IMR-90 (cell line): ENCODE measurements around the gene NT5DC2. TPM values are rescaled to one million over a fixed set of nuclear protein-coding genes. Genes with fewer than 3 reads are reported as not detected.

Experiments
- ATAC-seq: fragments of 200-7000 bp; cut with Tn5 transposase; 2 replicates; pipeline ENCODE4 v1.9.1; 2020; ENCODE audit warnings: low read depth, mild to moderate bottlenecking, moderate library complexity
- BruUV-seq: library from RNA; stranded (reverse); fragments of 400-500 nt; replicated peaks from 2 replicates; lab custom pipeline; 2021; lab: Mats Ljungman, UMichigan
- CTCF ChIA-PET: fragments of 300-600 bp; formaldehyde crosslinking; extraction: SDS; loops from one replicate; lab custom pipeline; 2021; ENCODE audit warnings: antibody characterized with exemption; lab: Yijun Ruan, JAX
- POLR2A ChIA-PET: fragments of 300-600 bp; sonication (Branson Sonifier 250); formaldehyde crosslinking; loops from one replicate; lab custom pipeline; 2022; ENCODE audit warnings: antibody characterized with exemption; ENCODE audit not compliant: unreplicated experiment; lab: Charles Lee
- DNase-seq: peaks from one replicate; pipeline ENCODE4 v3.0.0; 2013
- H2AFZ ChIP-seq: replicated peaks from 2 replicates; pipeline ENCODE3; 2013; ENCODE audit warnings: low read length, mild to moderate bottlenecking; ENCODE audit not compliant: poor library complexity
- H2AK5ac ChIP-seq: 2 replicates; pipeline ENCODE4 v1.6.1; 2013; ENCODE audit warnings: low read depth, low read length, inconsistent platforms
- H2AK9ac ChIP-seq: replicated peaks from 2 replicates; pipeline ENCODE3; 2013; ENCODE audit warnings: mild to moderate bottlenecking, low read depth, low read length, moderate library complexity; ENCODE audit not compliant: poor library complexity
- H2BK120ac ChIP-seq: 2 replicates; pipeline ENCODE4 v1.6.1; 2013; ENCODE audit warnings: low read depth, low read length, inconsistent platforms
- H2BK15ac ChIP-seq: 3 replicates; pipeline ENCODE4 v1.6.1; 2013; ENCODE audit warnings: low read depth, low read length, inconsistent platforms
- H2BK20ac ChIP-seq: 2 replicates; pipeline ENCODE4 v1.6.1; 2013; ENCODE audit warnings: low read depth, mild to moderate bottlenecking, inconsistent platforms, low read length, moderate library complexity
- H2BK5ac ChIP-seq: 2 replicates; pipeline ENCODE4 v1.6.1; 2013; ENCODE audit warnings: mild to moderate bottlenecking, low read depth, low read length, inconsistent platforms; ENCODE audit not compliant: poor library complexity, severe bottlenecking
- H3K14ac ChIP-seq: replicated peaks from 2 replicates; pipeline ENCODE4 v1.6.1; 2013; ENCODE audit warnings: low read depth, low read length, inconsistent platforms
- H3K18ac ChIP-seq: 2 replicates; pipeline ENCODE4 v1.6.1; 2013; ENCODE audit warnings: low read depth, low read length, control low read depth
- H3K23ac ChIP-seq: 2 replicates; pipeline ENCODE4 v1.6.1; 2013; ENCODE audit warnings: low read depth, low read length, inconsistent platforms
- H3K27ac ChIP-seq: 2 replicates; pipeline ENCODE4 v1.5.1; 2013; ENCODE audit warnings: mild to moderate bottlenecking, control low read depth, low read length; ENCODE audit not compliant: insufficient read depth
- H3K27me3 ChIP-seq: 2 replicates; pipeline ENCODE4 v1.6.1; 2013; ENCODE audit warnings: low read length; ENCODE audit not compliant: control insufficient read depth, insufficient read depth
- H3K36me3 ChIP-seq: 2 replicates; pipeline ENCODE4 v1.6.1; 2013; ENCODE audit warnings: low read length, mixed read lengths; ENCODE audit not compliant: control insufficient read depth, insufficient read depth
- H3K4ac ChIP-seq: 2 replicates; pipeline ENCODE4 v1.6.1; 2013; ENCODE audit warnings: low read depth, low read length, inconsistent platforms
- H3K4me1 ChIP-seq: 2 replicates; pipeline ENCODE4 v1.6.1; 2013; ENCODE audit warnings: low read length, mixed read lengths; ENCODE audit not compliant: control insufficient read depth, insufficient read depth
- H3K4me2 ChIP-seq: 2 replicates; pipeline ENCODE4 v1.6.1; 2013; ENCODE audit warnings: low read depth, mild to moderate bottlenecking, control low read depth, low read length, moderate library complexity
- H3K4me3 ChIP-seq: 2 replicates; pipeline ENCODE4 v1.5.1; 2013; ENCODE audit warnings: low read depth, mild to moderate bottlenecking, control low read depth, low read length, moderate library complexity; ENCODE audit not compliant: insufficient read depth
- H3K56ac ChIP-seq: 2 replicates; pipeline ENCODE4 v1.6.1; 2013; ENCODE audit warnings: low read length, inconsistent platforms; ENCODE audit not compliant: insufficient read depth; ENCODE audit errors: extremely low read depth
- H3K79me1 ChIP-seq, 2 experiments: 2 replicates each; pipeline ENCODE4 v1.6.1; 2013; ENCODE audit warnings: low read length in 2 of 2, inconsistent platforms in 1 of 2, low read depth in 1 of 2
- H3K9ac ChIP-seq: 2 replicates; pipeline ENCODE4 v1.6.1; 2013; ENCODE audit warnings: low read depth, low read length, control low read depth
- H3K9me1 ChIP-seq: 2 replicates; pipeline ENCODE4 v1.6.1; 2013; ENCODE audit warnings: low read length, inconsistent platforms; ENCODE audit not compliant: insufficient read depth
- H3K9me3 ChIP-seq: 2 replicates; pipeline ENCODE4 v1.6.1; 2013; ENCODE audit warnings: low read length; ENCODE audit not compliant: control insufficient read depth, insufficient read depth
- H4K20me1 ChIP-seq: 2 replicates; pipeline ENCODE4 v1.6.1; 2013; ENCODE audit warnings: low read length, inconsistent platforms; ENCODE audit not compliant: insufficient read depth
- H4K5ac ChIP-seq: 2 replicates; pipeline ENCODE4 v1.6.1; 2013; ENCODE audit warnings: mild to moderate bottlenecking, low read depth, low read length, control low read depth
- H4K8ac ChIP-seq, 2 experiments: 2 replicates each; pipeline ENCODE4 v1.6.1; 2013; ENCODE audit warnings: low read depth in 2 of 2, low read length in 2 of 2, control low read depth in 1 of 2, inconsistent platforms in 1 of 2
- H4K91ac ChIP-seq: 2 replicates; pipeline ENCODE4 v1.6.1; 2013; ENCODE audit warnings: low read depth, low read length, inconsistent platforms; ENCODE audit not compliant: insufficient read depth
- BHLHE40 ChIP-seq: fragments of 150-350 bp; IDR thresholded peaks from 2 replicates; pipeline ENCODE4 v1.6.1; 2016; ENCODE audit warnings: mild to moderate bottlenecking, low read depth, low read length
- CEBPB ChIP-seq: IDR thresholded peaks from 2 replicates; pipeline ENCODE4 v1.6.1; 2012; ENCODE audit warnings: low read depth, low read length, improper control_type of control experiment
- FOS ChIP-seq: fragments of 150-350 bp; IDR thresholded peaks from 2 replicates; pipeline ENCODE4 v1.6.1; 2016; ENCODE audit warnings: low read depth, low read length
- MAFK ChIP-seq: IDR thresholded peaks from 2 replicates; pipeline ENCODE4 v1.6.1; 2012; ENCODE audit warnings: low read depth, low read length, improper control_type of control experiment
- MAZ ChIP-seq: IDR thresholded peaks from 2 replicates; pipeline ENCODE4 v1.6.1; 2012; ENCODE audit warnings: low read depth, mild to moderate bottlenecking, low read length, improper control_type of control experiment, moderate library complexity, borderline replicate concordance
- MXI1 ChIP-seq: IDR thresholded peaks from 2 replicates; pipeline ENCODE4 v1.6.1; 2012; ENCODE audit warnings: low read depth, mild to moderate bottlenecking, low read length, moderate library complexity, borderline replicate concordance
- NFE2L2 ChIP-seq: fragments of 150-350 bp; IDR thresholded peaks from 2 replicates; pipeline ENCODE4 v1.6.1; 2016; ENCODE audit warnings: low read depth, mild to moderate bottlenecking, low read length
- RAD21 ChIP-seq: IDR thresholded peaks from 2 replicates; pipeline ENCODE4 v1.6.1; 2012; ENCODE audit warnings: low read length, improper control_type of control experiment
- RFX5 ChIP-seq: IDR thresholded peaks from 2 replicates; pipeline ENCODE4 v1.8.0; 2012; ENCODE audit warnings: low read depth, mild to moderate bottlenecking, low read length, moderate library complexity
- WGBS, 2 experiments: methylation state at CpG; one replicate each; pipeline versions ENCODE4 v1.1.5 to v1.1.7; 2013; ENCODE audit warnings: missing lambda C conversion rate in 2 of 2; ENCODE audit not compliant: insufficient read length in 1 of 2; ENCODE audit errors: extremely low coverage in 2 of 2; 5-methylcytosine and 5-hydroxymethylcytosine counted together
- dilution Hi-C: fragments of 300-500 bp; cut with HindIII; formaldehyde crosslinking; loops from one replicate; pipeline ENCODE4 v1.14.3; 2018; ENCODE audit warnings: low sequenced_read_pairs; ENCODE audit not compliant: unreplicated experiment
- in situ Hi-C: fragments of 300-500 bp; cut with MboI; formaldehyde crosslinking; loops from 3 replicates; pipeline ENCODE4 v1.14.3; 2019; ENCODE audit warnings: low sequenced_read_pairs, inconsistent platforms, mixed read lengths
- intact Hi-C: fragments of 100-400 bp; cut with micrococcal nuclease; formaldehyde crosslinking; loops from 2 replicates; pipeline ENCODE4 v1.10.0; 2022
- polyA plus RNA-seq, 3 experiments: library from polyadenylated mRNA; depleted of rRNA; stranded (reverse); fragments of >200 nt; gene quantifications; 2 replicates each; pipeline ENCODE4 v1.2.3, GENCODE V29; 2012; ENCODE audit warnings: low replicate concordance in 1 of 3
- total RNA-seq: library from RNA; depleted of rRNA; stranded (reverse); fragments of >200 nt; gene quantifications from 2 replicates; pipeline ENCODE4 v1.2.3, GENCODE V29; 2012
- TF ChIP-seq, protein P1 (sequence below): fragments of 150-350 bp; IDR thresholded peaks from 2 replicates; pipeline ENCODE4 v1.6.1; 2017; ENCODE audit warnings: mild to moderate bottlenecking, antibody characterized with exemption, low read length, low read depth
- TF ChIP-seq, protein P2 (sequence below): conservative IDR thresholded peaks from 2 replicates; pipeline ENCODE4 v1.5.1; 2012; ENCODE audit warnings: mild to moderate bottlenecking, low read depth, low read length, improper control_type of control experiment

Gene NT5DC2
- total and polyA plus RNA-seq, 2 of the 4 experiments (the other 2 are of a cell fraction), result 161 to 200 TPM

DNA sequence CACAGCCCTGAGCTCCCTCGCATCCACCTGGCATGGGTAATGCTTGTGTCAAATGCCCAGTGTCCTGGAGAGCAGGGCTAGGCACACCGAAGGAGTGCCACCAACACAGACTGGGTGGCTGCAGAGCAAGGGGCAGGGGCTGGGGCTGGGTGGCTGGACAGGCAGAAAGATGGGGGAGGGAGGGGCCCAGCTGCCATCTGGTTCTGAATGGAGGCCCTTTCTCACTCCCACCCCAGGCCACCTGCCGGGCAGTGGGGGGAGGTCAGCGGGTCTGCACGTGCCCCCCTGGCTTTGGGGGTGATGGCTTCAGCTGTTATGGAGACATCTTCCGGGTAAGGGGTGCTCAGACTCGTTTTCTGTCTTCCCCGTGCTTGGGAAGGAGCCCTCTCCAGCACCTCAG is 21.6 kb downstream of the NT5DC2 start:
- H3K4me2 ChIP-seq, result no peak overlapping the region
- H3K27ac ChIP-seq, result no peak overlapping the region
- dilution Hi-C loops (no loop called here), in situ Hi-C loops (no loop called here), intact Hi-C loops (no loop called here)
- H2AFZ ChIP-seq, result no peak overlapping the region
- ChIA-PET POLR2A (no interaction called here), CTCF (no interaction called here)
- 0 out of 2 replicates have a peak, but pooled peaks cover 3% of the 10 kb centered on the region for H3K9me1 ChIP-seq
- no peak overlapping the region for H2BK120ac ChIP-seq
- 60% methylated on average over 1 of the region's 8 CpGs; no CpG with 5 or more reads in 1 of the 2 experiments for WGBS, 2 experiments
- H4K20me1 ChIP-seq, result no peaks in the 10 kb centered on the region; the same call in 1 of the 2 replicates
- H3K27me3 ChIP-seq, result peaks cover 56% of the 10 kb centered on the region
- H3K4me1 ChIP-seq, result peaks cover 3% of the 10 kb centered on the region; the same call in 1 of the 2 replicates
- no peaks in the 10 kb centered on the region for H3K9me3 ChIP-seq
- TF ChIP-seq MAZ (no peak), RAD21 (no peak), FOS (no peak), MAFK (no peak), MXI1 (no peak), RFX5 (no peak), BHLHE40 (no peak), NFE2L2 (no peak), CEBPB (no peak)
- TF ChIP-seq, protein P1, sequence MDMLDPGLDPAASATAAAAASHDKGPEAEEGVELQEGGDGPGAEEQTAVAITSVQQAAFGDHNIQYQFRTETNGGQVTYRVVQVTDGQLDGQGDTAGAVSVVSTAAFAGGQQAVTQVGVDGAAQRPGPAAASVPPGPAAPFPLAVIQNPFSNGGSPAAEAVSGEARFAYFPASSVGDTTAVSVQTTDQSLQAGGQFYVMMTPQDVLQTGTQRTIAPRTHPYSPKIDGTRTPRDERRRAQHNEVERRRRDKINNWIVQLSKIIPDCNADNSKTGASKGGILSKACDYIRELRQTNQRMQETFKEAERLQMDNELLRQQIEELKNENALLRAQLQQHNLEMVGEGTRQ, result no peak
- TF ChIP-seq, protein P2, sequence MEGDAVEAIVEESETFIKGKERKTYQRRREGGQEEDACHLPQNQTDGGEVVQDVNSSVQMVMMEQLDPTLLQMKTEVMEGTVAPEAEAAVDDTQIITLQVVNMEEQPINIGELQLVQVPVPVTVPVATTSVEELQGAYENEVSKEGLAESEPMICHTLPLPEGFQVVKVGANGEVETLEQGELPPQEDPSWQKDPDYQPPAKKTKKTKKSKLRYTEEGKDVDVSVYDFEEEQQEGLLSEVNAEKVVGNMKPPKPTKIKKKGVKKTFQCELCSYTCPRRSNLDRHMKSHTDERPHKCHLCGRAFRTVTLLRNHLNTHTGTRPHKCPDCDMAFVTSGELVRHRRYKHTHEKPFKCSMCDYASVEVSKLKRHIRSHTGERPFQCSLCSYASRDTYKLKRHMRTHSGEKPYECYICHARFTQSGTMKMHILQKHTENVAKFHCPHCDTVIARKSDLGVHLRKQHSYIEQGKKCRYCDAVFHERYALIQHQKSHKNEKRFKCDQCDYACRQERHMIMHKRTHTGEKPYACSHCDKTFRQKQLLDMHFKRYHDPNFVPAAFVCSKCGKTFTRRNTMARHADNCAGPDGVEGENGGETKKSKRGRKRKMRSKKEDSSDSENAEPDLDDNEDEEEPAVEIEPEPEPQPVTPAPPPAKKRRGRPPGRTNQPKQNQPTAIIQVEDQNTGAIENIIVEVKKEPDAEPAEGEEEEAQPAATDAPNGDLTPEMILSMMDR, result no peak
- H3K18ac ChIP-seq, result no peak overlapping the region
- H3K4ac ChIP-seq, result no peak overlapping the region
- ATAC-seq (no peak), DNase-seq (no peak)
- H2AK5ac ChIP-seq, result no peak overlapping the region
- no peak overlapping the region for H3K4me3 ChIP-seq
- H2BK20ac ChIP-seq, result no peak overlapping the region
- no peaks in the 10 kb centered on the region for H3K36me3 ChIP-seq
- no TSS peak for BruUV-seq
- no peak overlapping the region for H2AK9ac ChIP-seq
- no peak overlapping the region for H3K23ac ChIP-seq
- no peak overlapping the region for H4K91ac ChIP-seq
- H2BK5ac ChIP-seq, result no peak overlapping the region
- no peak overlapping the region for H2BK15ac ChIP-seq
- H3K79me1 ChIP-seq, result no peaks in the 10 kb centered on the region
- H4K5ac ChIP-seq, result no peak overlapping the region
- no peak overlapping the region for H4K8ac ChIP-seq
- H3K14ac ChIP-seq, result no peak overlapping the region
- H3K9ac ChIP-seq, result no peak overlapping the region
- H3K56ac ChIP-seq, result no peak overlapping the region
